ENCODE measurements around the gene TACO1.
A peak's percentile ranks its signal among the peaks of the same experiment; 100 is the strongest.

The TACO1 gene

GRCh38 chr17:63611354-63611753 lies 10.7 kb downstream of the TACO1 start:
- H3K36me3 ChIP-seq (ENCODE audit: control insufficient read depth, insufficient read depth, low read length) = peaks cover 12% of the 10 kb centered on the region
- H3K4me3 ChIP-seq (replicated peaks; ENCODE audit: low read depth, low read length) = no peak overlapping the region
- H3K27me3 ChIP-seq (replicated peaks; ENCODE audit: control insufficient read depth, insufficient read depth, low read length) = no peaks in the 10 kb centered on the region
- no peak for TF ChIP-seq CTCF (IDR thresholded peaks at IDR 0.05; ENCODE audit: insufficient read depth, low read length, poor library complexity, severe bottlenecking)
- no peak for DNase-seq (ENCODE audit: extremely low read depth, insufficient read length)

GRCh38 chr17:63613663-63614062 lies 13.0 kb downstream of the TACO1 start:
- no peak overlapping the region for H3K4me3 ChIP-seq (replicated peaks; ENCODE audit: low read depth, low read length)
- DNase-seq (ENCODE audit: extremely low read depth, insufficient read length) = no peak
- H3K27me3 ChIP-seq (replicated peaks; ENCODE audit: control insufficient read depth, insufficient read depth, low read length) = no peaks in the 10 kb centered on the region
- no peak for TF ChIP-seq CTCF (IDR thresholded peaks at IDR 0.05; ENCODE audit: insufficient read depth, low read length, poor library complexity, severe bottlenecking)
- H3K36me3 ChIP-seq (ENCODE audit: control insufficient read depth, insufficient read depth, low read length) = peaks cover 2% of the 10 kb centered on the region

- Histone ChIP-seq H3K27me3 (replicated peaks; ENCODE audit: control insufficient read depth, insufficient read depth, low read length) (no peaks in the 10 kb centered on the region), H3K4me3 (replicated peaks; ENCODE audit: low read depth, low read length) (peak overlapping the region; percentile 78), H3K36me3 (ENCODE audit: control insufficient read depth, insufficient read depth, low read length) (no peaks in the 10 kb centered on the region)
- no peak for TF ChIP-seq CTCF (IDR thresholded peaks at IDR 0.05; ENCODE audit: insufficient read depth, low read length, poor library complexity, severe bottlenecking)
- DNase-seq (ENCODE audit: extremely low read depth, insufficient read length) = no peak
Observed at GRCh38 chr17:63621229-63621683, 20.6 kb downstream of the TACO1 start.

GRCh38 chr17:63621684-63622573 lies 21.2 kb downstream of the TACO1 start, which contains the start of gene MAP3K3:
MAP3K3 (plus strand) TSS chr17:63622417; CDS start chr17:63622760, 343 bp downstream.
- DNase-seq (ENCODE audit: extremely low read depth, insufficient read length) = peak; percentile 96
- no peaks in the 10 kb centered on the region for H3K36me3 ChIP-seq (ENCODE audit: control insufficient read depth, insufficient read depth, low read length)
- no peaks in the 10 kb centered on the region for H3K27me3 ChIP-seq (replicated peaks; ENCODE audit: control insufficient read depth, insufficient read depth, low read length)
- peak; percentile 28 for TF ChIP-seq CTCF (IDR thresholded peaks at IDR 0.05; ENCODE audit: insufficient read depth, low read length, poor library complexity, severe bottlenecking)
- peak within 1 kb of the TSS; percentile 85 for H3K4me3 ChIP-seq (replicated peaks; ENCODE audit: low read depth, low read length)

GRCh38 chr17:63622574-63623390 lies 22.1 kb downstream of the TACO1 start:
- H3K36me3 ChIP-seq (ENCODE audit: control insufficient read depth, insufficient read depth, low read length) = no peaks in the 10 kb centered on the region
- TF ChIP-seq CTCF (IDR thresholded peaks at IDR 0.05; ENCODE audit: insufficient read depth, low read length, poor library complexity, severe bottlenecking) = no peak
- peak overlapping the region; percentile 85 for H3K4me3 ChIP-seq (replicated peaks; ENCODE audit: low read depth, low read length)
- H3K27me3 ChIP-seq (replicated peaks; ENCODE audit: control insufficient read depth, insufficient read depth, low read length) = no peaks in the 10 kb centered on the region
- DNase-seq (ENCODE audit: extremely low read depth, insufficient read length) = peak; percentile 64
